ENCODE data around the gene MAP1LC3B2.
"Not testable (repeated sequence)": the region's sequence is repeated elsewhere in the genome, so short reads cannot be mapped to it uniquely, and the experiment has no call there.

MAP1LC3B2 gene

DNA sequence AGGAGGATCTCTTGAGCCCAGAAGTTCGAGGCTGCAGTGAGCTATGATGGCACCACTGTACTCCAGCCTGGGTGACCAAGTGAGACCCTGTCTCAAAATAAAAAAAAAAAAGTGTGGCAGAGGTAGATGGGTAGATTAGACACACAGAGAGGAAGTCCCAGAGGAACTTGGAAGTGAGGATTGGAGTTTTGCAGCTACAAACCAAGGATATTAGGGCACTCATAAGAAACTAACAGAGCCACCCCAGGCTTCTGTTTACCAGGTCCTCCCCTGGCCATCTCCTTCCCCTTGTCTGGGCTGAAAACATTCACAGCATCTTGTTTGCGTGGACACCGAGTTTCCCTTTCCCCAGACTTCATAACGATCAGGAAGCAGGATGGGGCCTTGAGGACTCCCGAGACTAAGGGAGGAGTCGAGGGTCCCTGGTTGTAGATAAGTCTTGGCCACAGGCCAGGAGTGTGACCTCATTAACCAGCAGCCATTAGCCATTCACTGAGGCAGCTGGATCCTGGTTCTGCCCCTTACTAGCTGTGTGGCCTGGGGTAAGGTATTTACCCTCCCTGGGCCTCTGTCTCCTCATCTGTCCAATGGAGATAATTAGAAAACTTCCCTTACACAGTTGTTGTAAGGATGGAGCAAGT, 2.1 kb downstream of the MAP1LC3B2 start:
- no peak for DNase-seq (ENCODE audit: low read depth)

DNA sequence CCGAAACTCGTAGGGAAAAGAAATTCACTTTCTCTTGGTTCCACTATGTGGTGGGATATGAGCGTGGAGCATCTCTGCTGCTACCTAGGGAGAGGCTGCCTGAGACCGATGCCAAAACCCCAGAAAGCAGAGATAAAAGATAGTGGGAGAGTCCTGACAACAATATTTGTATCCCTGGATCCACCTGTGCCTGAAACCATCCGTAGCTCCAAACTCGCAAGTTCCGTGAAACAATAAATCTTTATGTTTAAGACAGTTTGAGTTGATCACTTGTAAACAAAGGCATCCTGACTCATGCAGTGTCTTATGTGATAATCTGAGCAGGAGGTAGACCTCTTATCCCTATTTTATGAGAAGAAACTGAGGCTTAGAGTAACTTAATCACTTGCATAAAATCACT, 2.9 kb downstream of the MAP1LC3B2 start:
- no peak for DNase-seq (ENCODE audit: low read depth)

DNA sequence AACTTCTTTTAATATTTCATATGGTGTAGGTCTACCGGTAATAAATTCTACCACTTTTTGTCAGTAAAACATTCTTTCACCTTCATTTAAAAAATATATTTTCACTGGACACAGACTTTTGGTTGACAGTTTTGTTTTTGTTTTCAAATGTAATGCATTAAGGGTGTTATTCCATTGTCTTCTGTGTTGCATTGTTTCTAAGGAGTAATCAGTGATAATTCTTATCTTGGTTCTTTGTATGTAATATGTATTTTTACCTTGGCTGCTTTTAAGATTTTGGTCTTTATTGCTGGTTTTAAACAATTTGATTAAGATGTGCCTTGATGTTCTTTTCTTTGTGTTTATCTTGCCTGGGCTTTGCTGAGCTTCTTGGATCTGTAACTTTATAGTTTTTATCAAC, 4.1 kb downstream of the MAP1LC3B2 start:
- no peak for DNase-seq (ENCODE audit: low read depth)

DNA sequence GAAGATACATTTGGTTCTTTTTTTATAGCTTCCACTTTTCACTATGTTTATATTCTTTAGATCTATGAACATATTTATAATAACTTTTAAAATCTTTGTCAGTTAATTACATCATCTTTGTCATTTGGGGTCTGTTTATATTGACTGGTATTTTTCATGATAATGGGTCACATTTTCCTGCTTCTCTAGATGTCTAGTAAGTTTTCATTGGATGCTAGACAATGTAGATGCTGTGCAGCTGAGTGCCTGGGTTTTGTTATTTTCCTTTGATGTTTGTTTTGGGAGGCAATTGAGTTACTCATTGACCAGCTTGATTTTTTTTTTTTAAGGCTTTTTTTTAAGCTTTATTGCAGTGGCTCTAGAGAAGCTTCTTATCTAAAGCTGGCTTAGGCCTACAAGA, 4.9 kb downstream of the MAP1LC3B2 start:
- no peak for DNase-seq (ENCODE audit: low read depth)

DNA sequence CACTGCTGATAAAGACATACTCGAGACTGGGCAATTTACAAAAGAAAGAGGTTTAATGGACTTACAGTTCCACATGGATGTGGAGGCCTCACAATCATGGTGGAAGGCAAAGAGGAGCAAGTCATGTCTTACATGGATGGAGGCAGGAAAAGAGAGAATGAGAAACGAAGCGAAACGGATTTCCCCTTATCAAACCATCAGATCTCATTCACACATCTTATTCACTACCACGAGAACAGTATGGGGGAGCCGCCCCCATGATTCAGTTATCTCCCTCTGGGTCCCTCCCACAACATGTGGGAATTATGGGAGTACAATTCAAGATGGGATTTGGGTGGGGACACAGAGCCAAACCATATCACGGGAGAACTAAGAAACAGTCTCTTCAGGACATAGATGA, 6.0 kb downstream of the MAP1LC3B2 start:
- DNase-seq (ENCODE audit: low read depth): not testable (repeated sequence)

DNA sequence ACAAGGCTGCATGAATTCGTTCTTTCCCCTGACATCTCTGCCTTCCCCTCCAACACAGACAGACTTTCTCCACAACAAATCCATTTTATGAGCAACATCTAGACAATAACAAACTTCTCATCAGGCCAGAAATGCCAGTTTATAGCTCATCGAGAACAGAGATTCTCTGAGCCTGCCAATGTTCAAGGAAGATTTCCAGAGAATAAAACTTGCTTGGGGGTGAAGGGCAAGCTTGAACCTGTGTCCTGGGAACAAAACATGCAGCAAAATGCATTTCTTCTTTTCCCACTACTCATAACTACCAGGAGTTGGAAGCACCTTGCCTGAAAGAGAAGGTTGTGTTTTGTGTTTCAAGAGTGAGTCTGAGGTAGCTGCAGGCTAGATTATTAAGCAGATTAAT, 6.8 kb downstream of the MAP1LC3B2 start:
- no peak for DNase-seq (ENCODE audit: low read depth)

DNA sequence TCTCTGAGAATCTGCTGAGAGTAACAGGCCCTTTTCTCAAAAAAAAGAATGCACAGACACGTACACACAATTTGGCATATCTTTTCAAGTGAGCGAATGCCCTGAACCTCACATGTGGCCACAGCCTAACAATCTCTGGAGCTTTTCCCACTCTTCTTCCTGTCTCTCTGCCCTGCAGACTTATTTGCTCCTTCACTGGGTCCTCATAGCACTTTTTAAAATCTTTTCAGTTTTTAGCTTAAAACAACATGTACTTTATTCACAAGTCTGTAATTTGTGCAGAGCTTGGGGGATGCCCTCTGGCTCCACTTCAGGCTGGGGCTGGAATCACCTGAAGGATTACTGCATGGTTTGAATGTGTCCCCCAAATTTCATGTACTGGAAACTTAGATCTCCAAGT, 9.0 kb downstream of the MAP1LC3B2 start:
- DNase-seq (ENCODE audit: low read depth): no peak

DNA sequence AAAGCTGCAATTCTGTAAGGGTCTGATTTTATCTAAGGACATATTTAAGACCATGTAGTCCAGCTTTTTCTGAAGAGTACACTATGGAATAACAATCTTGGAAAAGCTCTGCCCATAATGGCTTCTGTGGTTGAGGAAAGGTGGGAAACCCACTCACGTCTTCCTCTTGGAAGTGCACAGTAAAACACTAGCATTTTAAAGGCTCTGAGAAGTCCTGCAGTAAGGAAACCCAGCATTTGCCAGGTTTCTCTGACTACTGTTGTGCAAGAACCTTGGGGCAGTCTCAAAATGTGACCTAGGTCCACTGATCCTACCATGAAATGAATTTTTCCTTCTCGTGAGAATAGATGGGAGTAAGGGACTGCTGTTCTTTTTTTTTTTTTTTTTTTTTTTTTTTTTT, 11.9 kb downstream of the MAP1LC3B2 start:
- no peak for DNase-seq (ENCODE audit: low read depth)

DNA sequence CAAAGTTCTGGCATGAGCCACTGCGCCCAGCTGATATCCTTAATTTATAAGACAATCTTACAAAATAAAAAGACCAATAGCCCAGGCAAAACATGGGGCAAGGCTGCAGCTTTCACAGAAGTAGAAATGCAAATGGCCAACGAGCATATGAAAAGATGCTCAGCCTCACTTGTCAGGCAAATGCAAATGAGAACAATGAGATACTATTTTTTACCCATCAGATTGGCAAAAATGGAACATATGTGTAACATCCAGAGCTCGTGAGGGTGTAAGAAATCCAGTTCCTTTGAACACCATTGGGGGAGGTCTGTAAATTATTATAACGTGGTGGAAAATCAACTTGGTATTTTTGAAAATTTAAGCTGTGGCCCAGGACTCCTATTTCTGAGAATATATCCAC, 14.6 kb downstream of the MAP1LC3B2 start:
- DNase-seq (ENCODE audit: low read depth): no peak

DNA sequence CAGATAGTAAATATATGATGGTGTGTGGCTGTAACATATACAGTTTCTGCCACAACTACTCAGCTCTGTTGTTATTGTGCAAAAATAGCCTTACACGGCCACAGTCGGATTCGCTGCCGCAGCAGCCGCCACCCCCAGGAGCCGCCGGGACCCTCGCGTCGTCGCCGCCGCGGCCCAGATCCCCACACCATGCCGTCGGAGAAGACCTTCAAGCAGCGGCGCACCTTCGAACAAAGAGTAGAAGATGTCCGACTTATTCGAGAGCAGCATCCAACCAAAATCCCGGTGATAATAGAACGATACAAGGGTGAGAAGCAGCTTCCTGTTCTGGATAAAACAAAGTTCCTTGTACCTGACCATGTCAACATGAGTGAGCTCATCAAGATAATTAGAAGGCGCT, 16.6 kb downstream of the MAP1LC3B2 start:
- not testable (repeated sequence) for DNase-seq (ENCODE audit: low read depth)

DNA sequence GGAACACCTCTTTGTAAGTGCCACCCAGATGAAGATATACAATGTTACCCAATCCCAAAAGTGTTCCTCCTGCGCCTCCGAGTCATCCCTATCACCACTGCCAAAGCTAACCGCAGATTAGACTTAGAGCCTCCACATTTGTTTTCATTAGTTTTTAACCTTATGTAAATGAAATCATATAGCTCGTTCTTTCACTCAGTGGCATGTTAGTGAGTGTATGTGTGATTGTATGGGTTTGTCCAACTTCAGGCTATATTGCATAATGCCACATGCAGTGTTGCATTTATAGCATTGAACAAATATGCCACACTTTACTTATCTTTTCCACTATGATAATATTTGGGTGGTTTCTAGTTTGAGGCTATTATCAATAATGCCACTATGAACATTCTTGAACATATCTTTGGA, 18.0 kb downstream of the MAP1LC3B2 start:
- no peak for DNase-seq (ENCODE audit: low read depth)

DNA sequence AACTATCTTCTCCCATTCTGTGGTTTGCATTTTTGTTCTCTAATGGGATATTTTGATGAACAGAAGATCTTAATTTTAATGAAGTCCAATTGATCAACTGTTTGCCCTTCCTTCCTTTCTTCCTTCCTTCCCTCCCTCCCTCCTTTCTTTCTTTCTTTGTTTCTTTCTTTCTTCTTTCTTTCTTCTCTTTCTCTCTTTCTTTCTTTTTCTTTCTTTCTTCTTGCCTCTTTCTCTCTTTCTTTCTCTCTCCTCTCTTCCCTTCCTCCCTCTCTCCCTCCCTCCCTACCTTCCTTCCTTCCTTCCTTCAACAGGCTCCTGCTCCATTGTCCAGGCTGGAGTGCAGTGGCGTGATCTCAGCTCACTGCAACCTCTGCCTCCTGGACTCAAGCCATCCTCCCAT, 18.9 kb downstream of the MAP1LC3B2 start:
- no peak for DNase-seq (ENCODE audit: low read depth)

DNA sequence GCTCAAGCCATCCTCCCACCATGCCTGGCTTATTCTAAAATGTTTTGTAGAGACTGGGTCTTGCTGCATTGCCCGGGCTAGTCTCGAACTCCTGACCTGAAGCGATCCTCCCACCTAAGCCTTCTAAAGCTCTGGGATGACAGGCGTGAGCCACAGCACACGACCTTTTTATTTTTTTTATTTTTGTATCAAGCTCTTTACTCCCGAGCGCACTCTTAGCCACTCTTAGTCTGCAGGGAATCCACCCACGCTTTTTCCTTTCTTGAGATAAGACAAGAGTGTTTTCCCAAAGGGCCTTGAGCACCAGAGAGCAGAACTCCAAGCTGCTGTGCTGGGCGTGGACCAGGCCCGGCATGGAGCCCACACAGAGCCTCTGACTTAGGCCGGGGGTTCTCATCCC, 23.4 kb downstream of the MAP1LC3B2 start:
- DNase-seq (ENCODE audit: low read depth): no peak

DNA sequence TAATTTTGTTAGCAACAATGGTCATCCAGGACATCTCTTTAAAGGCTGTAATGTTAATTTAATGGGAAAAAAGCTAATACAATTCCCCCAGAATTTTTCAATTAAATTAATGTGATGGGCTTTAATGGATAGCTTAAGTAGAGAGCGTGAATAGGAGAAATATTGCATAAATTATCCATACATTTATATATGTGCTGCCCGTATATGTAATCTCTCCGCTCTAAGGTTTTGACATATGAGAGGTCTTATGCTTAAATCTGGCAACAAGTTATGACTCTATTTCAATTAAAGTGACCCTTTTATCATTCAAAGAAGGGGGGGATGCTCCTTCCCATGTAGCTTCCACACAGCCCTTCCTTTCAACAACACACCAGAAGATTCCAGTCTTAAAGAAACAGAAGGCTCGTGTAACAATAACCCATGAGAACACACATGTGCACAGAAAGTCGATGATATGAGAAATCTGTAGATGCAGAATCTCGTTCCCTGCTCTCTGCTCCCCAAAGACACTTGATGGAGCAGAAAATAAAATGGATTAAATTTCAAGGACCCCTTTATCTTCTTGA, 24.0 kb downstream of the MAP1LC3B2 start:
- no peak for DNase-seq (ENCODE audit: low read depth)

DNA sequence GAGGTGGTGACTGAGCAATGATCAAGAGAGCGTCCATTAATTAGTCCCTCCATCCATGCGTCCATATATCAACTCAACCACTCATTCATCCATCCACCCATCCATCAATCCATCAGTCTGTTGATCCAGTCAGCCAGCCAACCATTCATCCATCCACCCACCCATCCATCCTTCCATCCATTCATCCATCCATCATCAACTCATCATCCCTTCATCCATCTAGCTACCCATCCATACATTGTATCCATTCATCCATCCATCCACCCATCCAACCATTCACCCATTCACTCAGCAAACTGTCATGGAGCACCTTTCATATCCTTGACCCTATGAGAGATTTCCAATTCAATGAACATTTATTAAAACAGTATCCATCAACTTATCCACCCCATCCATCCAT, 28.1 kb downstream of the MAP1LC3B2 start:
- DNase-seq (ENCODE audit: low read depth): no peak

DNA sequence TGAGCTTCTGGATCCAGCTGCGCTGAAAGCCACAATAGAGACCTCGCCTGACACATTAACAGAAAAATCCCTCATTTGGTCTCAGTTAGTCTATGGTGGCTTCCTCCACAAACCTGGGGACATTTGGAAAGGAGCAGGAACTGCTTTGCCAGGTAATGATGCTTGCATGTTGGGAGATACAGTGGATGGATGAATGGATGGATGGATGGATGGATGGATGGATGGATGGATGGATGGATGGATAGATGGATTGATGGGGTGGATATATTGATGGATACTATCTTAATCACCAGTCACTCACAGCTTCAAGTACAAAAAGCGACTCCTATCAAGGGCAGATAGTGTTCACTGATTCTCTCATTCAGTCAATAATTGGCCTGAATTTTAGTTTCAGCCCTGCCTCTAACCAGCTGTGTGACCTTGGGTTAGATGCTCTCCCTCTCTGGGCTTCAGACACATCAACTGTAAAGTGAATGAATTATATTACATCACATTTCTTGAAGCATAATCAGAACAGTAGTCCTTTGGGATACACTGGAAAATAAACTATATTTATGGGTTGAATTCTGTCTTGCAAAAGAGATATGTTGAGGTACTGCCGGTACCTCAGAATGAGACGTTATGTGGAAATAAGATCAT, 29.3 kb downstream of the MAP1LC3B2 start:
- DNase-seq (ENCODE audit: low read depth): no peak

DNA sequence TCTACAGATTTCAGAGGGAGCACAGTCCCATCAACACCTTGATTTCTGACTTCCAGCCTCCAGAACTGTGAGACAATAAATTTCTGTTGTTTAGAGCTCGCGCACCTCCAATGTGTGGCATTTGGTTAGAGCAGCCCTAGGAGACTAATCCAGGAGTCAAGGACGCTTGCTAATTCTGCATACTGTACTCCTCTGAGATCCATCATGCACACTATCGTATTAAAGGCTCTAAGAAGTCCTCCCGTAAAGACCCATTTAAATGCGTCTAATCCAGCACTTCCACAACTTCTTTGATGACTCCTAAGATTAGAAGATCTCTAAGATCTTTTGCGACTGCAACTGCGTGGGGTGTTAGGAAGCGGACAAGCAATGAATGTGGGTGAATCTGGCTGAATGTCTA, 30.4 kb downstream of the MAP1LC3B2 start:
- DNase-seq (ENCODE audit: low read depth): no peak

DNA sequence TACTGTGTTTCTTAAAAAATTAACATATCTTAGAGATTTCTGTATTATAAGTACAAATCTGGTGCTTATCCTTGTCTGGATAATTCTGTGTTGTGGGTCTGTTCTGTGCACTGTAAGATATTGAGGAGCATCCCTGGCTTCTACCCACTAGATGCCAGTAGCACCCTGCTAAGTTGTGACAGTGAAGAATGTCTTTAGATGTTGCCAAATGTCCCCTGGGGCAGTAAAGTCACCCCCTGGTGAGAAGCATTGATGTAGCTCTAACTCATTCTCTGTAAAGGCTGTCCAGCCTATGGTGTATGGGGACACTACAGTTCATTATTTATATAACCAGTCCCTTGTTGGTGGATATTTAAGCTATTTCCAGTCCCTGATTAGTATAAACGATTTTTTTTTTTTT, 31.4 kb downstream of the MAP1LC3B2 start:
- no peak for DNase-seq (ENCODE audit: low read depth)

DNA sequence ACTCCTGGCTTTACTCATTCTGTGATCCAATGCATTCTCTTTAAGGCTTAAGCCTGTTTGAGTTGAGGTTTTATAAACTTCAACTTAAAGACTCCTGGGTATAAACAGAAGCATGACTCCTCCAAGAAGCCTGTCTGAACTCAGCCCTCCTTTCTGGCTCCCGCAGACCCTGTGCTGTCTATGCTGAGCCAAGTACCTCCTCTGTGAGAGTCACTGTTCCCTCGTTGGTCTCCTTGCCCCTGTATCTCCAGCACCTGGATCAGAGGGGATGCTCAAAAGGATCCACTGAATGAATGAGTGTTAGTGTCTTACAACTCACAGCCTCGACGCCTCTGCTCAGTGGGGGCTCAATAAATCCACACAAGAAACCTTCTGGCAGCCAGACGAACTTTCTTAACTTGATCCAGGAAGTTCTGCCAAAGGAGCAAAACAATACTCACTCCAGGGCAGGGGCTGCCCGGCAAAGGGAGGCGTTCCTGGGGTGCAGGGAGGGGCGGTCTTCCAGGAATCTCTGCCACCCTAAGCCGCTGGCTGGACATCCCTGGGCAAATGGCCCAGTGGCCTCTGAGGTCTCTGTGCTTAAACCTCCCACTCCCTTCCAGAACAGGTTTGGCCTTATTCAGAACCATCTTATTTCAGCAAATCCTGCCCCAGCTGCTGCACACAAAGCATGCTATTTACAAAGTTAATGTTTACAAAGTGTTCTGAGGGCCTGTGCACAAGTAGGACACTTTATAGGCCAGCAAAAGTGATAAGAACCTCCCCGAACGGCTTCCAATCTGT, 32.9 kb downstream of the MAP1LC3B2 start:
- no peak for DNase-seq (ENCODE audit: low read depth)

DNA sequence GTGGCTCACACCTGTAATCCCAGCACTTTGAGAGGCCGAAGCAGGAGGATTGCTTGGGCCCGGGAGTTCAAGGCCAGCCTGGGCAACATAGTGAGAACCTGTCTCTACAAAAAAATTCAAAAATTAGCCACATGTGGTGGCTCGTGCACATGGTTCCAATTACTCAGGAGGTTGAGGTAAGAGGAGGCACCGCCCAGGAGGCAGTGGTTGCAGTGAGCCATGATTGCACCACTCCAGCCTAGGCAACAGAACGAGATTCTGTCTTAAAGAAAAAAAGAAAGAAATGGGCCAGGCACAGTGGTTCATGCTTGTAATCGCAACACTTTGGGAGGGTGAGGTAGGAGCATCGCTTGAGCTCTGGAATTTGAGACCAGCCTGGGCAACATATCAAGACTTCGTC, 33.5 kb downstream of the MAP1LC3B2 start:
- DNase-seq (ENCODE audit: low read depth): no peak

DNA sequence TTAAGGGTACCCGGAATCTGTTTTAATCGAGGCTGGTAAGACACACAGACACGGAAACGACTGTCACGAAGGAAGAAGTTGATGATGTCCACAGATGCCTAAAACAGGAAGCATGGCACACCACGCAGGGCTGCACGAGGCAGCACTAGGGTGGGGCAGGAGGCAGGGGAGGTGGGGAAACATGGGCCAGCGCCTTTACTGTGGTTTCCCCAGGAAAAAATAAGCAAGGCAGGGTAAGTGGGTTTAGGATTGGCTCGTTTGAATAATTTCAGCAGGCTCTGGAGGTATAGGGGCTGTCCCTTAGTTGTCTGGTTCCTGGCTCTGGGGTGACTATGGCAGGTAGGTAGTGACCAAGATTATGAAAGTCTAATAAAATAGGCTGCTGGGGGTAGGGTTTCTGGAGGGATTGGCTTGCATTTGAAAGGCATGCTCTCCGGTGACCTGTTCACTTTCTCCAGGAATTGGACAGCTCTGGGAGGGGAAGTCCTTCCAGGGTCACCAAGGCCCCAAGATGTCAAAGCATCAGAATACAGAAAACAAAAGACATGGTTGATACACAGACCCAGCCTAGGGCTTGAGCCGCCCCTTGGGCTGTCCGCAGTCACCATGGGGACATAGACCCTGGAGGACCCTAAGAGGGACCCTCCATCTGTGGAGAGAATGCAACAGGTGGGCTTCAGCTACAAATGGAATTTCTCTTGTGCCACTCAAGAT, 35.3 kb downstream of the MAP1LC3B2 start:
- peak; percentile 7 for DNase-seq (ENCODE audit: low read depth)

DNA sequence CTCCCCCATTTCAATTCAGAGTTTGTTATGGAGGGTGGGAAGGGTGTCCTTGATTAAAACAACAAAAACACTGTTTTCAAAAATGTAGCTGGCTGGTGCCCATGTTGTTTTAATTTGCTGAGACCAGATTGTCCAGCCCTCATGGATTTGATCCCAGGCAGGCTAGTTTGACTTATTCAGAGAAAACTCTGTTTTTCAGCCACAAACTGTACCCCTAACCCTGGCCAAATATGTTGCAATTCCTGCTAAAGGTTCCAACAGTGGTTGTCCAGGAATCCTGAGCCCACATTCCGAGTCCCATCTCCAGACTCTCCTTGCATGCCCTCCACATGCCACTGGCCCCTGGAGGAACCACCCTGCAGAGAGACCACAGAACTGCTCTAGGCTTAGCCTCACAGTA, 36.0 kb downstream of the MAP1LC3B2 start:
- DNase-seq (ENCODE audit: low read depth): no peak

Measured in activated T-cell treated with anti-CD3 and anti-CD28 coated beads for 1 hour (primary cell).